ENCODE results near the gene UBAC2. TPM values are rescaled to one million over a fixed set of nuclear protein-coding genes. Genes with fewer than 3 reads are reported as not detected.

Gene UBAC2
- total and polyA plus RNA-seq, 2 of the 4 experiments (the other 2 are of a cell fraction) = 20.8 to 36.3 TPM

DNA sequence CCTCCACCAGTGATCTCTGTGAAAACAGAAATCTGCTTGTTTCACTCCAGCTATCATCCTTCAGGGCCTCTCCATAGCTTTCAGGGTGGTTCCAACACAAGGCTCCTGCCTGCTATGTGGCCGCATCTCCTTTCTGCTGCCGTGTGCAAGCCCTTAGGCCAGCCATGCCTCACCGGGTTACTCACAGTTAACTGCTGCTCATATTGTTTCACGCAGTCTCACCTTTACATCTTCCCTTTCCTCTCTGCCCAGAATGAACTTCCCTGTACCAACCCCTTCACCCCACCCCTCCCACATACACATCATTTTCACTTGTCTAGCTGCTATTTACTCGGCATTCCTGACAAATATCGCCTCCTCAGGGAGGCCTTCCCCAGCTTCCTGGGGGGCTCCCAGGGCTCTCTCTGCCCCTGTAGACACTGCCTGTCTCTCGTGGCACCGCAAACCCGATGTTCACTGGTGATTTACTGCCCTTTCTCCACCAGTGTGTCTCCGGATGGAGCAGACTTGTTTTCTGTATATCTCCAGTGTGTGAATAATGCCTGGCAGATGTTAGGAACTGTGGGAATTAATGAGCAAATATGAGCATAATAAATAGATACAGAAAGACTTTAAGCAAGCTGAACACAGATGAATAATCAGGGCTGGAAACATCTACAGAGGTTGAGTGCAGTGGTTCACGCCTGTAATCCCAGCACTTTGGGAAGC is 145.8 kb downstream of the UBAC2 start:
- no peak for TF ChIP-seq RFX5 (IDR thresholded peaks at IDR 0.05; ENCODE audit: low read depth, low read length)
- TF ChIP-seq MXI1 (IDR thresholded peaks at IDR 0.05; ENCODE audit: borderline replicate concordance, low read depth, low read length) = no peak
- no peak for TF ChIP-seq CHD1 (IDR thresholded peaks at IDR 0.05; ENCODE audit: low read depth, low read length)
- TF ChIP-seq, protein P1, sequence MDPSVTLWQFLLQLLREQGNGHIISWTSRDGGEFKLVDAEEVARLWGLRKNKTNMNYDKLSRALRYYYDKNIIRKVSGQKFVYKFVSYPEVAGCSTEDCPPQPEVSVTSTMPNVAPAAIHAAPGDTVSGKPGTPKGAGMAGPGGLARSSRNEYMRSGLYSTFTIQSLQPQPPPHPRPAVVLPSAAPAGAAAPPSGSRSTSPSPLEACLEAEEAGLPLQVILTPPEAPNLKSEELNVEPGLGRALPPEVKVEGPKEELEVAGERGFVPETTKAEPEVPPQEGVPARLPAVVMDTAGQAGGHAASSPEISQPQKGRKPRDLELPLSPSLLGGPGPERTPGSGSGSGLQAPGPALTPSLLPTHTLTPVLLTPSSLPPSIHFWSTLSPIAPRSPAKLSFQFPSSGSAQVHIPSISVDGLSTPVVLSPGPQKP (IDR thresholded peaks at IDR 0.05; ENCODE audit: borderline replicate concordance, low read depth, low read length) = no peak
- no peak overlapping the region for H2BK20ac ChIP-seq (ENCODE audit: low read depth, low read length)
- H4K20me1 ChIP-seq (ENCODE audit: insufficient read depth, low read length) = no peaks in the 10 kb centered on the region
- in situ Hi-C loops (cut with MboI; ENCODE audit: low sequenced_read_pairs) (no loop called here), intact Hi-C loops (cut with micrococcal nuclease) (no loop called here), dilution Hi-C loops (cut with HindIII; ENCODE audit: low sequenced_read_pairs, unreplicated experiment) (no loop called here)
- no peak overlapping the region for H3K4me2 ChIP-seq (ENCODE audit: low read depth, low read length)
- H3K4ac ChIP-seq (ENCODE audit: low read depth, low read length) = no peak overlapping the region
- H3K14ac ChIP-seq (replicated peaks; ENCODE audit: low read depth, low read length) = no peak overlapping the region
- H4K91ac ChIP-seq (ENCODE audit: insufficient read depth, low read depth, low read length) = no peak overlapping the region
- H3K9me3 ChIP-seq (ENCODE audit: control insufficient read depth, insufficient read depth, low read length) = no peaks in the 10 kb centered on the region
- H4K5ac ChIP-seq (ENCODE audit: low read depth, low read length) = no peak overlapping the region
- CTCF ChIA-PET = interaction anchor here (0.9 kb wide), 1 partner anchor 12 kb away, joined by 4 read pairs; no protein-coding TSS in a partner anchor
- no peak overlapping the region for H3K27ac ChIP-seq (ENCODE audit: insufficient read depth, low read length)
- H3K79me1 ChIP-seq (ENCODE audit: low read depth in 1 of 2, low read length in 2 of 2) = no peaks in the 10 kb centered on the region
- no peak overlapping the region for H3K4me3 ChIP-seq (ENCODE audit: insufficient read depth, low read depth, low read length)
- DNase-seq (no peak), ATAC-seq (ENCODE audit: low read depth) (no peak)
- no peak overlapping the region for H2BK15ac ChIP-seq (ENCODE audit: low read depth, low read length)
- H3K36me3 ChIP-seq (ENCODE audit: control insufficient read depth, insufficient read depth, low read length) = peaks cover 18% of the 10 kb centered on the region
- no peak overlapping the region for H2AFZ ChIP-seq (replicated peaks; ENCODE audit: low read length, poor library complexity)
- no peaks in the 10 kb centered on the region for H3K27me3 ChIP-seq (ENCODE audit: control insufficient read depth, insufficient read depth, low read length)
- H2BK5ac ChIP-seq (ENCODE audit: low read depth, low read length, poor library complexity, severe bottlenecking) = no peak overlapping the region
- no peak overlapping the region for H3K18ac ChIP-seq (ENCODE audit: low read depth, low read length)
- no peak overlapping the region for H4K8ac ChIP-seq (ENCODE audit: low read depth in 2 of 2, low read length in 2 of 2)
- H3K9ac ChIP-seq (ENCODE audit: low read depth, low read length) = no peak overlapping the region
- no peak overlapping the region for H3K56ac ChIP-seq (ENCODE audit: extremely low read depth, insufficient read depth, low read length)
- no peak overlapping the region for H2AK9ac ChIP-seq (replicated peaks; ENCODE audit: low read depth, low read length, poor library complexity)
- POLR2A ChIA-PET (ENCODE audit: unreplicated experiment) = no interaction called here
- no peak overlapping the region for H2AK5ac ChIP-seq (ENCODE audit: low read depth, low read length)
- H3K9me1 ChIP-seq (ENCODE audit: insufficient read depth, low read length) = peaks cover 11% of the 10 kb centered on the region
- no peak overlapping the region for H3K23ac ChIP-seq (ENCODE audit: low read depth, low read length)
- no peaks in the 10 kb centered on the region for H3K4me1 ChIP-seq (ENCODE audit: control insufficient read depth, insufficient read depth, low read length)
- WGBS, 2 experiments (ENCODE audit: extremely low coverage in 2 of 2, insufficient read length in 1 of 2) = 82% methylated on average over 5 of the region's 11 CpGs; no CpG with 5 or more reads in 1 of the 2 experiments
- BruUV-seq (replicated peaks) = no TSS peak
- no peak overlapping the region for H2BK120ac ChIP-seq (ENCODE audit: low read depth, low read length)

Data from IMR-90 (cell line).